ENCODE data around the gene FXYD4. TPM values are rescaled to one million over a fixed set of nuclear protein-coding genes. Genes with fewer than 3 reads are reported as not detected.

The FXYD4 gene
- total and polyA plus RNA-seq, 7 donors, result not detected

GRCh38 chr10:43354330-43354635 is 17.2 kb upstream of the FXYD4 start:
- 60 to 74% methylated on average over 2 of the region's 2 CpGs for WGBS, 2 donors
- DNase-seq, result no peak
- Histone ChIP-seq H3K36me3 (no peaks in the 10 kb centered on the region), H3K4me1 (peaks cover 0 to 9% (median 2%) of the 10 kb centered on the region in 4 donors), H3K4me3 (no peak overlapping the region), H3K27ac (no peak overlapping the region), H3K27me3 (peaks cover 0 to 17% (median 8%) of the 10 kb centered on the region in 3 donors), H3K9me3 (no peaks in the 10 kb centered on the region)
- intact Hi-C loops (cut with DNase I), result no loop called here
- TF ChIP-seq EP300 (IDR thresholded peaks at IDR 0.05) (no peak), CTCF (IDR thresholded peaks at IDR 0.05) (no peak), POLR2A (IDR thresholded peaks at IDR 0.05) (no peak), POLR2AphosphoS5 (IDR thresholded peaks at IDR 0.05) (no peak)

- peaks cover 0 to 16% (median 8%) of the 10 kb centered on the region in 3 donors for H3K27me3 ChIP-seq
- no peak overlapping the region for H3K4me3 ChIP-seq
- TF ChIP-seq POLR2AphosphoS5 (IDR thresholded peaks at IDR 0.05) (no peak), POLR2A (IDR thresholded peaks at IDR 0.05) (no peak), CTCF (IDR thresholded peaks at IDR 0.05) (no peak)
- no peak for DNase-seq
- intact Hi-C loops (cut with DNase I), result no loop called here
- no peaks in the 10 kb centered on the region for H3K9me3 ChIP-seq
- H3K36me3 ChIP-seq, result no peaks in the 10 kb centered on the region
- 36 to 40% methylated on average over 2 of the region's 2 CpGs for WGBS, 2 donors
- H3K4me1 ChIP-seq, result peaks cover 0 to 9% (median 2%) of the 10 kb centered on the region in 4 donors
- H3K27ac ChIP-seq, result no peak overlapping the region
Measured at GRCh38 chr10:43354879-43355380, 16.5 kb upstream of the FXYD4 start.

DNA sequence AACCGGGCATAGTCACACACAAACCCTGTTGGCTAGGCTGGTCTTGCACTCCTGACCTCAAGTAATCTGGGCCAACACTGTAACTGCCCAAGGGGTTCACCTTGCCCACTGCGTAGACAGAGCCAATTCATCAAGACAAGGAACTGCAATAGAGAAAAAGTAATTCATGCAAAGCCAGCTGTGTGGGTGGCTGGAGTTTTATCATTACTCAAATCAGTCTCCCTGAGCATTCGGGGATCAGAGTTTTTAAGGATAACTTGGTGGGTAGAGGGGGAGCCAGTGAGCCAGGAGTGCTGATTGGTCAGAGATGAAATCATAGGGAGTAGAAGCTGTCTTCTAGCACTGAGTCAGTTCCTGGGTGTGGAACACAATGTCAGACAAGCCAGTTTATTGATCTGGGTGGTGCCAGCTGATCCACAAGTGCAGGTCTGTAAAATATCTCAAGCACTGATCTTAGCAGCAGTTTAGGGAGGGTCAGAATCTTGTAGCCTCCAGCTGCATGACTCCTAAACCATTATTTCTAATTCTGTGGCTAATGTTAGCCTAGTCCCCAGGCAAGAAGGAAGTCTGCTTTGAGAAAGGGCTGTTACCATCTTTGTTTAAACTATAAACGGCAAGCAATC is 15.6 kb upstream of the FXYD4 start:
- TF ChIP-seq EP300 (IDR thresholded peaks at IDR 0.05) (no peak), CTCF (IDR thresholded peaks at IDR 0.05) (no peak), POLR2A (IDR thresholded peaks at IDR 0.05) (no peak), POLR2AphosphoS5 (IDR thresholded peaks at IDR 0.05) (no peak)
- no peak overlapping the region for H3K4me3 ChIP-seq
- H3K9me3 ChIP-seq, result no peaks in the 10 kb centered on the region
- H3K36me3 ChIP-seq, result no peaks in the 10 kb centered on the region
- intact Hi-C loops (cut with DNase I), result no loop called here
- no peak for DNase-seq
- peaks cover 0 to 3% (median under 1%) of the 10 kb centered on the region in 4 donors for H3K4me1 ChIP-seq
- H3K27ac ChIP-seq, result no peak overlapping the region
- 16 to 57% methylated on average over 4 of the region's 4 CpGs for WGBS, 2 donors
- H3K27me3 ChIP-seq, result peaks cover 0 to 8% (median 2%) of the 10 kb centered on the region in 3 donors

GRCh38 chr10:43360086-43360485 is 11.3 kb upstream of the FXYD4 start:
- no peaks in the 10 kb centered on the region for H3K9me3 ChIP-seq
- DNase-seq, result no peak
- H3K27ac ChIP-seq, result no peak overlapping the region
- H3K4me1 ChIP-seq, result peaks cover 0 to 14% (median 12%) of the 10 kb centered on the region in 4 donors
- no peaks in the 10 kb centered on the region for H3K36me3 ChIP-seq
- 84 to 88% methylated on average over 6 of the region's 6 CpGs for WGBS, 2 donors
- H3K27me3 ChIP-seq, result no peaks in the 10 kb centered on the region
- no peak overlapping the region for H3K4me3 ChIP-seq
- intact Hi-C loops (cut with DNase I), result loop anchor here (5.0 kb wide), 1 partner anchor 37 kb away; no protein-coding TSS in a partner anchor
- TF ChIP-seq POLR2AphosphoS5 (IDR thresholded peaks at IDR 0.05), result no peak
- TF ChIP-seq CTCF (IDR thresholded peaks at IDR 0.05), result no peak
- TF ChIP-seq EP300 (IDR thresholded peaks at IDR 0.05), result no peak
- TF ChIP-seq POLR2A (IDR thresholded peaks at IDR 0.05), result no peak

Data from sigmoid colon (tissue), 7 donors.